Activated CD4-positive, alpha-beta T cell treated with anti-CD3 and anti-CD28 coated beads, Interleukin-2, amount 10 ng/mL, durations not matched to agents 24 days and 14 days (primary cell): ENCODE results near the gene NANOS3. TPM values are rescaled to one million over a fixed set of nuclear protein-coding genes. Genes with fewer than 3 reads are reported as not detected.
A peak's percentile ranks its signal among the peaks of the same experiment; 100 is the strongest.

Experiments
- DNase-seq: peaks from one replicate; pipeline ENCODE4 v3.0.0; 2022
- H3K27ac Mint-ChIP-seq: one replicate; pipeline ENCODE4 v1.8.0; 2022; ENCODE audit warnings: mild to moderate bottlenecking, mixed read lengths
- H3K27me3 Mint-ChIP-seq: one replicate; pipeline ENCODE4 v1.8.0; 2022; ENCODE audit warnings: mixed read lengths
- H3K36me3 Mint-ChIP-seq: one replicate; pipeline ENCODE4 v1.8.0; 2022; ENCODE audit warnings: low read depth, mild to moderate bottlenecking, mixed read lengths
- H3K4me1 Mint-ChIP-seq: one replicate; pipeline ENCODE4 v1.8.0; 2021; ENCODE audit warnings: mixed read lengths
- H3K4me3 Mint-ChIP-seq: one replicate; pipeline ENCODE4 v1.8.0; 2022; ENCODE audit warnings: mild to moderate bottlenecking, moderate library complexity, mixed read lengths
- H3K9me3 Mint-ChIP-seq: one replicate; pipeline ENCODE4 v1.8.0; 2021; ENCODE audit warnings: mixed read lengths
- intact Hi-C: fragments of 100-400 bp; cut with micrococcal nuclease; formaldehyde crosslinking; loops from one replicate; pipeline ENCODE4 v1.15.1; 2023
- total RNA-seq: library from RNA; stranded (reverse); gene quantifications from 2 replicates; pipeline ENCODE4 v1.2.3, GENCODE V29; 2022

NANOS3 gene
- total RNA-seq, 1 donor from 2014 or later, result 1.4 TPM

- intact Hi-C loops, result no loop called here
- DNase-seq, result no peak
- Mint-ChIP-seq H3K4me1 (peaks cover 42% of the 10 kb centered on the region), H3K9me3 (no peaks in the 10 kb centered on the region), H3K27ac (peak overlapping the region; percentile 83), H3K4me3 (peak overlapping the region; percentile 72), H3K27me3 (peaks cover 31% of the 10 kb centered on the region), H3K36me3 (peaks cover 3% of the 10 kb centered on the region)
Measured at GRCh38 chr19:13864667-13865570, 12.0 kb upstream of the NANOS3 start.

- H3K4me3 Mint-ChIP-seq, result peak overlapping the region; percentile 76
Measured at GRCh38 chr19:13865571-13866462, 11.1 kb upstream of the NANOS3 start.

GRCh38 chr19:13866463-13867046 is 10.4 kb upstream of the NANOS3 start:
- intact Hi-C loops, result no loop called here
- Mint-ChIP-seq H3K4me1 (peaks cover 33% of the 10 kb centered on the region), H3K27ac (peak overlapping the region; percentile 29), H3K36me3 (peaks cover 3% of the 10 kb centered on the region), H3K27me3 (peaks cover 35% of the 10 kb centered on the region), H3K9me3 (no peaks in the 10 kb centered on the region), H3K4me3 (peak overlapping the region; percentile 76)
- DNase-seq, result no peak

More at GRCh38 chr19:13865571-13866462, 11.1 kb upstream of the NANOS3 start:
- H3K27ac Mint-ChIP-seq, result peak overlapping the region; percentile 29
- H3K27me3 Mint-ChIP-seq, result peaks cover 31% of the 10 kb centered on the region
- H3K36me3 Mint-ChIP-seq, result peaks cover 3% of the 10 kb centered on the region
- intact Hi-C loops, result no loop called here
- H3K9me3 Mint-ChIP-seq, result no peaks in the 10 kb centered on the region
- DNase-seq, result peak; percentile 75
- H3K4me1 Mint-ChIP-seq, result peaks cover 38% of the 10 kb centered on the region

GRCh38 chr19:13868663-13869062 is 8.3 kb upstream of the NANOS3 start:
- no peak for DNase-seq
- intact Hi-C loops, result no loop called here
- H3K9me3 Mint-ChIP-seq, result no peaks in the 10 kb centered on the region
- H3K36me3 Mint-ChIP-seq, result peaks cover 3% of the 10 kb centered on the region
- no peak overlapping the region for H3K27ac Mint-ChIP-seq
- H3K4me3 Mint-ChIP-seq, result no peak overlapping the region
- peaks cover 35% of the 10 kb centered on the region for H3K27me3 Mint-ChIP-seq
- peaks cover 24% of the 10 kb centered on the region for H3K4me1 Mint-ChIP-seq

- peaks cover 29% of the 10 kb centered on the region for H3K27me3 Mint-ChIP-seq
- intact Hi-C loops, result no loop called here
- no peaks in the 10 kb centered on the region for H3K9me3 Mint-ChIP-seq
- peaks cover 18% of the 10 kb centered on the region for H3K4me1 Mint-ChIP-seq
- H3K4me3 Mint-ChIP-seq, result no peak overlapping the region
- H3K36me3 Mint-ChIP-seq, result peaks cover 3% of the 10 kb centered on the region
- no peak for DNase-seq
- no peak overlapping the region for H3K27ac Mint-ChIP-seq
Measured at GRCh38 chr19:13869281-13869680, 7.7 kb upstream of the NANOS3 start.

- H3K9me3 Mint-ChIP-seq, result no peaks in the 10 kb centered on the region
- intact Hi-C loops, result no loop called here
- no peak overlapping the region for H3K4me3 Mint-ChIP-seq
- peaks cover 23% of the 10 kb centered on the region for H3K27me3 Mint-ChIP-seq
- peak overlapping the region; percentile 15 for H3K27ac Mint-ChIP-seq
- H3K4me1 Mint-ChIP-seq, result peaks cover 14% of the 10 kb centered on the region
- DNase-seq, result no peak
- H3K36me3 Mint-ChIP-seq, result peaks cover 2% of the 10 kb centered on the region
Measured at GRCh38 chr19:13870873-13871272, 6.1 kb upstream of the NANOS3 start.

GRCh38 chr19:13872339-13872694 is 4.6 kb upstream of the NANOS3 start:
- H3K27me3 Mint-ChIP-seq, result peaks cover 13% of the 10 kb centered on the region
- peaks cover 8% of the 10 kb centered on the region for H3K4me1 Mint-ChIP-seq
- intact Hi-C loops, result no loop called here
- no peak for DNase-seq
- H3K9me3 Mint-ChIP-seq, result no peaks in the 10 kb centered on the region
- no peaks in the 10 kb centered on the region for H3K36me3 Mint-ChIP-seq
- H3K27ac Mint-ChIP-seq, result no peak overlapping the region
- peak overlapping the region; percentile 80 for H3K4me3 Mint-ChIP-seq

GRCh38 chr19:13872695-13873389 is 4.1 kb upstream of the NANOS3 start:
- peak; percentile 85 for DNase-seq
- peaks cover 6% of the 10 kb centered on the region for H3K4me1 Mint-ChIP-seq
- H3K27me3 Mint-ChIP-seq, result peaks cover 9% of the 10 kb centered on the region
- no peak overlapping the region for H3K27ac Mint-ChIP-seq
- H3K36me3 Mint-ChIP-seq, result no peaks in the 10 kb centered on the region
- intact Hi-C loops, result no loop called here
- no peaks in the 10 kb centered on the region for H3K9me3 Mint-ChIP-seq
- peak overlapping the region; percentile 80 for H3K4me3 Mint-ChIP-seq

GRCh38 chr19:13873834-13874515 is 3.0 kb upstream of the NANOS3 start:
- H3K27me3 Mint-ChIP-seq, result peaks cover 6% of the 10 kb centered on the region
- no peaks in the 10 kb centered on the region for H3K36me3 Mint-ChIP-seq
- H3K9me3 Mint-ChIP-seq, result no peaks in the 10 kb centered on the region
- intact Hi-C loops, result no loop called here
- H3K4me1 Mint-ChIP-seq, result peaks cover 2% of the 10 kb centered on the region
- DNase-seq, result no peak
- no peak overlapping the region for H3K4me3 Mint-ChIP-seq
- no peak overlapping the region for H3K27ac Mint-ChIP-seq

GRCh38 chr19:13875824-13876223 is 1.1 kb upstream of the NANOS3 start:
- Mint-ChIP-seq H3K9me3 (no peaks in the 10 kb centered on the region), H3K27me3 (peaks cover 6% of the 10 kb centered on the region), H3K4me1 (peaks cover 10% of the 10 kb centered on the region), H3K36me3 (no peaks in the 10 kb centered on the region), H3K4me3 (no peak overlapping the region), H3K27ac (no peak overlapping the region)
- no peak for DNase-seq
- intact Hi-C loops, result no loop called here

- DNase-seq, result no peak
- intact Hi-C loops, result no loop called here
- no peaks in the 10 kb centered on the region for H3K9me3 Mint-ChIP-seq
- no peak overlapping the region for H3K4me3 Mint-ChIP-seq
- H3K27me3 Mint-ChIP-seq, result peaks cover 3% of the 10 kb centered on the region
- H3K36me3 Mint-ChIP-seq, result no peaks in the 10 kb centered on the region
- peaks cover 25% of the 10 kb centered on the region for H3K4me1 Mint-ChIP-seq
- no peak overlapping the region for H3K27ac Mint-ChIP-seq
Measured at GRCh38 chr19:13877303-13877702, 369 bp downstream of the NANOS3 start.

- H3K4me3 Mint-ChIP-seq, result peak overlapping the region; percentile 70
- peak overlapping the region; percentile 89 for H3K27ac Mint-ChIP-seq
- no peaks in the 10 kb centered on the region for H3K36me3 Mint-ChIP-seq
- intact Hi-C loops, result loop anchor here (1.0 to 10.0 kb wide), 9 partner anchors 26 to 594 kb away; partner anchors contain the start of genes ASF1B, BRME1, CC2D1A and DCAF15
- no peaks in the 10 kb centered on the region for H3K27me3 Mint-ChIP-seq
- peaks cover 34% of the 10 kb centered on the region for H3K4me1 Mint-ChIP-seq
- peak; percentile 100 for DNase-seq
- H3K9me3 Mint-ChIP-seq, result no peaks in the 10 kb centered on the region
Measured at GRCh38 chr19:13880059-13881043, 3.4 kb downstream of the NANOS3 start.
